Vagina (tissue), 2 donors: Measurements from ENCODE around the gene AMER3.

Source experiments
- CTCF ChIP-seq, 3 experiments: fragments of 450-650 bp in 2 of 3; fragments of 200-600 bp in 1 of 3; sonication (generic) in 1 of 3; IDR thresholded peaks; one replicate each; pipeline ENCODE4 v1.5.1; 2017 to 2019; ENCODE audit warnings: antibody characterized with exemption in 3 of 3, mild to moderate bottlenecking in 2 of 3, moderate library complexity in 2 of 3
- POLR2A ChIP-seq, 2 donors: fragments of 450-650 bp; IDR thresholded peaks; one replicate each; pipeline ENCODE4 v1.6.1; 2017; ENCODE audit warnings: antibody characterized with exemption in 2 of 2, mild to moderate bottlenecking in 2 of 2, moderate library complexity in 2 of 2

DNA sequence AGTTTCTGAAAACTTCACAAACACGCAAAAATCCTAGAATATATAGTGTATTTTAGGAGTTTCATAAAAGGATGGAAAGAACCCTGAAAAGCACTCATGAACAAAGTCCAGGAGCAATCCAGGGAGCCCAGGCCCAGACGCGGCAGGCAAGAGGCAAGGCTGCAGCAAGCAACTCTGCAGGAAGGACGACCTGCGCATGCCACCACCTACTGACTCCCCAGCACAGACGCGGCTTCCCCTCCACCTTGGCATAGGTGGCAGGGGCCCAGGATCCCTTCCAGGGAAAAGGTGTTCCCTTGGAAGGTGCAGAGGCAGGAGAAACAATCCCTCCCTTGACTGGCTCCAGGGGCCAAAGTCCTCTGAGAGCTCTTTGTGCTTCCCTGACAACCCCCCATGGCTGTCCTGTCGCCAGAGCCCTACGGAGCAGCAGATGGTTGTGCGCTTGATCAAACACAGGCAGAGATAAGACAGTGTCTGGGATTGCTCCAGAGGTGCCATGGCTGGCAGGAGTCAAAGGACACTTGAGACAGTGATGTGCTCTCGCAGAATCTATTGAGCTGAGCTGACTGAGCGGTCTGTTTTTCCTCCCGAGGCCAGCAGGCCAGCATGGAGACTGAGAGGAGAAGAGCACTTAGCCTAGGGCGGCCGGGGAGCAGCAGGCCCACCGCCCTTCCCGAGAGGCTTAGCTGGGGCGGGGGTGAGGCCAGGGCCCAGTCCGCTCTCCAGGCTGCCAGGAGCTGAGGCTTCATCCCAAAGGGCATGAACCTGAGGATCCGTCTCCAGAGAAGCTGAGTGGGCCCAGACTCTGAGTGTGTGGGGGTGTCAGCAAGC is 10.8 kb upstream of the AMER3 start:
- TF ChIP-seq CTCF (IDR thresholded peaks at IDR 0.05) (no peak), POLR2A (IDR thresholded peaks at IDR 0.05) (no peak)
